ENCODE results near the gene MSL1. TPM values are rescaled to one million over a fixed set of nuclear protein-coding genes. Genes with fewer than 3 reads are reported as not detected.
A peak's percentile ranks its signal among the peaks of the same experiment; 100 is the strongest.

MSL1 gene
- total and polyA plus RNA-seq, 2 of the 13 experiments (the other 11 are each of a cell fraction or from before 2014, with no cell fraction given), result 63.8 to 88.5 TPM

- 0 out of 2 replicates have a peak, but pooled peaks have one; percentile 29 for TF ChIP-seq ZNF710 (CRISPR knock-in tag; IDR thresholded peaks at IDR 0.05; ENCODE audit: borderline replicate concordance)
- no peak; the same call in 1 of the 2 replicates for TF ChIP-seq ZNF639 (CRISPR knock-in tag; conservative IDR thresholded peaks at IDR 0.05)
- no peak for TF ChIP-seq GPN1 (CRISPR knock-in tag; IDR thresholded peaks at IDR 0.05; ENCODE audit: borderline replicate concordance)
- no peak for TF ChIP-seq SUZ12 (IDR thresholded peaks at IDR 0.05; ENCODE audit: low read depth, low read length)
- TF ChIP-seq PITX1 (CRISPR knock-in tag; IDR thresholded peaks at IDR 0.05), result no peak; the same call in 1 of the 2 replicates
- TF ChIP-seq HOXD1 (CRISPR knock-in tag; IDR thresholded peaks at IDR 0.05), result no peak
- no peak; the same call in 1 of the 2 replicates for TF ChIP-seq ZMAT3 (CRISPR knock-in tag; conservative IDR thresholded peaks at IDR 0.05)
- 0 out of 2 replicates have a peak, but pooled peaks have one; percentile 29 for TF ChIP-seq ZBTB26 (CRISPR knock-in tag; IDR thresholded peaks at IDR 0.05; ENCODE audit: borderline replicate concordance)
- no peak for TF ChIP-seq JARID2 (CRISPR knock-in tag; IDR thresholded peaks at IDR 0.05; ENCODE audit: insufficient replicate concordance)
- TF ChIP-seq HIVEP1 (CRISPR knock-in tag; IDR thresholded peaks at IDR 0.05), result no peak
- no peak; the same call in 1 of the 2 replicates for TF ChIP-seq POGZ (CRISPR knock-in tag; IDR thresholded peaks at IDR 0.05)
- peak; percentile 32; the same call in 1 of the 2 replicates for TF ChIP-seq ELF1 (CRISPR knock-in tag; IDR thresholded peaks at IDR 0.05)
- TF ChIP-seq SYNCRIP (IDR thresholded peaks at IDR 0.05; ENCODE audit: insufficient read depth, low read depth, low read length), result no peak
- no peak for TF ChIP-seq ZNF230 (CRISPR knock-in tag; IDR thresholded peaks at IDR 0.05)
- no peak for TF ChIP-seq NONO (IDR thresholded peaks at IDR 0.05)
- 0 out of 2 replicates have a peak, but pooled peaks have one; percentile 18 for TF ChIP-seq NONO (CRISPR knock-in tag; conservative IDR thresholded peaks at IDR 0.05)
- TF ChIP-seq POGK (CRISPR knock-in tag; conservative IDR thresholded peaks at IDR 0.05), result no peak
- peak; percentile 49; the same call in 1 of the 2 replicates for TF ChIP-seq THRA (CRISPR knock-in tag; IDR thresholded peaks at IDR 0.05; ENCODE audit: borderline replicate concordance)
- peak; percentile 93 for TF ChIP-seq ZNF770 (CRISPR knock-in tag; IDR thresholded peaks at IDR 0.05)
Observed at GRCh38 chr17:40173091-40173777, 51.5 kb downstream of the MSL1 start (continued).
